Bronchial epithelial cell (primary cell): ENCODE data around the gene LAMA1. TPM values are rescaled to one million over a fixed set of nuclear protein-coding genes. Genes with fewer than 3 reads are reported as not detected.

Experiments used
- DNase-seq: peaks from one replicate; pipeline ENCODE4 v3.0.0-alpha.2; 2010; ENCODE audit warnings: low read depth
- FAIRE-seq: peaks from 2 replicates; lab custom pipeline; 2011; peaks lifted over from hg19 to GRCh38; lab: Jason Lieb, UNC
- H3K27me3 ChIP-seq: 2 replicates; pipeline ENCODE4 v1.5.1; 2011; ENCODE audit warnings: low read length; ENCODE audit not compliant: control insufficient read depth, insufficient read depth
- H3K36me3 ChIP-seq: 2 replicates; pipeline ENCODE4 v1.5.1; 2011; ENCODE audit warnings: low read length; ENCODE audit not compliant: control insufficient read depth, insufficient read depth
- H3K4me3 ChIP-seq: 2 replicates; pipeline ENCODE4 v1.5.1; 2011; ENCODE audit warnings: mild to moderate bottlenecking, low read depth, low read length, control low read depth
- total RNA-seq: library from RNA; depleted of rRNA; stranded (reverse); fragments of >200 nt; gene quantifications from 2 replicates; pipeline ENCODE4 v1.2.1, GENCODE V29; 2014
- TF ChIP-seq, protein P1 (sequence below): IDR thresholded peaks from 2 replicates; pipeline ENCODE4 v1.5.1; 2011; ENCODE audit warnings: mild to moderate bottlenecking, moderate library complexity, low read length, control low read depth, inconsistent platforms; ENCODE audit not compliant: insufficient read depth, severe bottlenecking

Gene LAMA1
- total RNA-seq, 1 donor from 2014 or later = 1.8 TPM

DNA sequence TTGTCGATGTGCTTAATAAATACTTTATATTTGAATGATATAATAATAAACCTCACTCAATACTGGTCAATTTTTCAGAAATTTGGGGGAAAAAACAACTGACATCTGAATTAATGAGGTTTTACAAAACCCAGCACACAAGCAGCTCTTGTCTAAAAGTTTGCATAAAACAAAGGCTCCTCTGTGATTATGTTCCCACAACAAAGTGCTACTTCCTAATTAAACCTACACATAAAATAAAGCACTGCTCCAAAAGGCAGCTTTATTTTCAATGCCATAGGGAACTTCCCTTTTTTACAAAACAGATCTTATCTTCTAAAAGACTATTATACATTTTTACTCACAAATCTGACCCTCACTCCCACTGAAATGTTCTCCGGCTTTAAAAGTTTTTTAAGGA is 47.1 kb downstream of the LAMA1 start:
- TF ChIP-seq, protein P1, sequence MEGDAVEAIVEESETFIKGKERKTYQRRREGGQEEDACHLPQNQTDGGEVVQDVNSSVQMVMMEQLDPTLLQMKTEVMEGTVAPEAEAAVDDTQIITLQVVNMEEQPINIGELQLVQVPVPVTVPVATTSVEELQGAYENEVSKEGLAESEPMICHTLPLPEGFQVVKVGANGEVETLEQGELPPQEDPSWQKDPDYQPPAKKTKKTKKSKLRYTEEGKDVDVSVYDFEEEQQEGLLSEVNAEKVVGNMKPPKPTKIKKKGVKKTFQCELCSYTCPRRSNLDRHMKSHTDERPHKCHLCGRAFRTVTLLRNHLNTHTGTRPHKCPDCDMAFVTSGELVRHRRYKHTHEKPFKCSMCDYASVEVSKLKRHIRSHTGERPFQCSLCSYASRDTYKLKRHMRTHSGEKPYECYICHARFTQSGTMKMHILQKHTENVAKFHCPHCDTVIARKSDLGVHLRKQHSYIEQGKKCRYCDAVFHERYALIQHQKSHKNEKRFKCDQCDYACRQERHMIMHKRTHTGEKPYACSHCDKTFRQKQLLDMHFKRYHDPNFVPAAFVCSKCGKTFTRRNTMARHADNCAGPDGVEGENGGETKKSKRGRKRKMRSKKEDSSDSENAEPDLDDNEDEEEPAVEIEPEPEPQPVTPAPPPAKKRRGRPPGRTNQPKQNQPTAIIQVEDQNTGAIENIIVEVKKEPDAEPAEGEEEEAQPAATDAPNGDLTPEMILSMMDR = no peak
- Histone ChIP-seq H3K4me3 (no peak overlapping the region), H3K27me3 (no peaks in the 10 kb centered on the region), H3K36me3 (no peaks in the 10 kb centered on the region)
- no peak for FAIRE-seq
- no peak for DNase-seq

DNA sequence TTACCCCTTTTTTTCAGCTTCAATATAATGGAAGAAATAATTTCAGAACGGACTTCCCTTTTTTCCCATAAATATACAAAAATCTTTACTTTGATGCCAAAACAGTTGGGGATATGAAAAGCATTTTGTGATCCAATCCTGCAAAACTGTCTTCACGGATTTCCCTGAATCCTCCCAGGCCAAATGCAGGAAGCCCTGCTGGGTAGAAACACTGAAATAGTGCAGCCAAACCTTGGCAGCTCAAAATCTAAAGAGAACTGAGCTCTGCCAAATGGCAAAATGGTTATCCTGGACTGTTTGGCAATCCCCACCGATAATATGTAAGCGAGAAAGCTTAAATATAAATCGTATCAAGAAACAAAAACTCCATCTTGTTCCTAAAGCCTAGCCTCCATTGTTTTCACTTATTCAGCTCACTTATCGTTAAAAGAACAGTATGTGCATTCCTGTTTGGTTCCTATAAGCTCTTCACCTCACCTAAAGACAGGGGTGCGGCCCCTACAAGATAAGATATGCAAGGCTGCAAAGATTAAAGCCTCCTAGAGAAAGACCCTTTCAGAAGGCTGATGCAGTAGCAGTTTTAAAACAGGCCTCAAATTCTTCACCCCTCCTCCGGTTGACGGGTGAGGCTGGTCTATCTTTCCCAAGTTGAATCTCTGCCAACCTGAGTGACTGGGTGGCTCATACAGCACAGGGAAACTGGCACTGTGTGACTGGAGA is 48.6 kb downstream of the LAMA1 start:
- no peak for DNase-seq
- no peak for FAIRE-seq
- Histone ChIP-seq H3K4me3 (no peak overlapping the region), H3K27me3 (no peaks in the 10 kb centered on the region), H3K36me3 (no peaks in the 10 kb centered on the region)
- TF ChIP-seq, protein P1 = no peak

GRCh38 chr18:7066965-7067555 is 50.5 kb downstream of the LAMA1 start:
- DNase-seq (no peak), FAIRE-seq (no peak)
- Histone ChIP-seq H3K4me3 (no peak overlapping the region), H3K36me3 (no peaks in the 10 kb centered on the region), H3K27me3 (no peaks in the 10 kb centered on the region)
- TF ChIP-seq, protein P1 = no peak

GRCh38 chr18:7065736-7066135 is 51.9 kb downstream of the LAMA1 start:
- TF ChIP-seq, protein P1 = no peak
- FAIRE-seq (no peak), DNase-seq (no peak)
- Histone ChIP-seq H3K4me3 (no peak overlapping the region), H3K27me3 (no peaks in the 10 kb centered on the region), H3K36me3 (no peaks in the 10 kb centered on the region)

DNA sequence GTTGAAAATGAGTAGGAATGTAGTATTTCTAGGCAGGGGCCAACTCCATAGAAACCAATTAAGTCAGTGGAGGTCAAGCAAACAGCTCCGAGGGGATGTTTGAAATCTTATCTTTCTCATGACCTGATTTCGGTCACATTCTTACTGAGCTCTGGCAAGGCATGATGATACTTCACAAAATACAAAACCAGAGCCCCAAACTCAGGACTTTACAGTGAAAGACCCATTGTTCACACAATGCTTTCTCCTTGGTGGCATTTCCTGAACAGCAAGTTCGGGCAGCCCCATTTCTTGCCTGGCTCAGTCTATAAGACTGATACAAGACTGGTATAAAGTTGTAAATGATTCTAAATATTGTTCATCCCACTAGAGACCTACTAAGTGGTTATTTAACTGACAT is 53.3 kb downstream of the LAMA1 start:
- H3K36me3 ChIP-seq = no peaks in the 10 kb centered on the region
- TF ChIP-seq, protein P1 = no peak
- DNase-seq (peak; percentile 55), FAIRE-seq (no peak)
- H3K27me3 ChIP-seq = no peaks in the 10 kb centered on the region
- no peak overlapping the region for H3K4me3 ChIP-seq
